Lower leg skin (tissue), 3 donors: Measurements from ENCODE around the gene KCNC1.

Experiments used
- CTCF ChIP-seq, 3 donors: fragments of 450-650 bp; IDR thresholded peaks; one replicate each; pipeline ENCODE4 v1.5.1; 2016; ENCODE audit warnings: antibody characterized with exemption in 3 of 3, mild to moderate bottlenecking in 3 of 3, moderate library complexity in 2 of 3
- POLR2A ChIP-seq, 2 donors: fragments of 450-650 bp; IDR thresholded peaks; one replicate each; pipeline ENCODE4 v1.6.1; 2016 to 2017; ENCODE audit warnings: antibody characterized with exemption in 2 of 2, mild to moderate bottlenecking in 1 of 2, moderate library complexity in 1 of 2

- TF ChIP-seq CTCF (IDR thresholded peaks at IDR 0.05) (no peak), POLR2A (IDR thresholded peaks at IDR 0.05) (no peak)
Observed at GRCh38 chr11:17735818-17736578, 1.4 kb downstream of the KCNC1 start.
